ENCODE results near the gene PIGA.

GRCh38 chrX:15322472-15322871, 12.9 kb downstream of the PIGA start:
- TF ChIP-seq, protein P1, sequence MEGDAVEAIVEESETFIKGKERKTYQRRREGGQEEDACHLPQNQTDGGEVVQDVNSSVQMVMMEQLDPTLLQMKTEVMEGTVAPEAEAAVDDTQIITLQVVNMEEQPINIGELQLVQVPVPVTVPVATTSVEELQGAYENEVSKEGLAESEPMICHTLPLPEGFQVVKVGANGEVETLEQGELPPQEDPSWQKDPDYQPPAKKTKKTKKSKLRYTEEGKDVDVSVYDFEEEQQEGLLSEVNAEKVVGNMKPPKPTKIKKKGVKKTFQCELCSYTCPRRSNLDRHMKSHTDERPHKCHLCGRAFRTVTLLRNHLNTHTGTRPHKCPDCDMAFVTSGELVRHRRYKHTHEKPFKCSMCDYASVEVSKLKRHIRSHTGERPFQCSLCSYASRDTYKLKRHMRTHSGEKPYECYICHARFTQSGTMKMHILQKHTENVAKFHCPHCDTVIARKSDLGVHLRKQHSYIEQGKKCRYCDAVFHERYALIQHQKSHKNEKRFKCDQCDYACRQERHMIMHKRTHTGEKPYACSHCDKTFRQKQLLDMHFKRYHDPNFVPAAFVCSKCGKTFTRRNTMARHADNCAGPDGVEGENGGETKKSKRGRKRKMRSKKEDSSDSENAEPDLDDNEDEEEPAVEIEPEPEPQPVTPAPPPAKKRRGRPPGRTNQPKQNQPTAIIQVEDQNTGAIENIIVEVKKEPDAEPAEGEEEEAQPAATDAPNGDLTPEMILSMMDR (IDR thresholded peaks at IDR 0.05) = no peak
- TF ChIP-seq POLR2A (IDR thresholded peaks at IDR 0.05) = no peak
